Fibroblast of lung (primary cell): ENCODE measurements around the gene CCNG2. TPM values are rescaled to one million over a fixed set of nuclear protein-coding genes. Genes with fewer than 3 reads are reported as not detected.

Source experiments
- DNase-seq, 2 donors: peaks; one replicate each; pipeline versions ENCODE4 v3.0.0 to v3.0.0-alpha.2; 2010; ENCODE audit warnings: low read depth in 2 of 2
- H2AFZ ChIP-seq: 2 replicates; pipeline ENCODE4 v1.5.1; 2012; ENCODE audit warnings: low read length, control low read depth, inconsistent platforms
- H3K27ac ChIP-seq: 2 replicates; pipeline ENCODE4 v1.5.1; 2011; ENCODE audit warnings: low read length, control low read depth; ENCODE audit not compliant: insufficient read depth
- H3K27me3 ChIP-seq: 2 replicates; pipeline ENCODE4 v1.5.1; 2011; ENCODE audit warnings: mild to moderate bottlenecking, low read length; ENCODE audit not compliant: control insufficient read depth, insufficient read depth
- H3K36me3 ChIP-seq: 2 replicates; pipeline ENCODE4 v1.5.1; 2011; ENCODE audit warnings: low read length; ENCODE audit not compliant: control insufficient read depth, insufficient read depth
- H3K4me1 ChIP-seq: 2 replicates; pipeline ENCODE4 v1.5.1; 2011; ENCODE audit warnings: low read length; ENCODE audit not compliant: control insufficient read depth, insufficient read depth; ENCODE audit errors: extremely low read depth
- H3K4me2 ChIP-seq: 2 replicates; pipeline ENCODE4 v1.5.1; 2011; ENCODE audit warnings: low read length, control low read depth; ENCODE audit not compliant: insufficient read depth; ENCODE audit errors: extremely low read depth
- H3K4me3 ChIP-seq, 4 experiments: fragments of 200-600 bp in 1 of 4; sonication (generic) in 1 of 4; replicated peaks in 1 of 4; 2 replicates each; pipeline ENCODE4 v1.5.1; 2011 to 2016; ENCODE audit warnings: low read length in 4 of 4, low read depth in 3 of 4, mild to moderate bottlenecking in 3 of 4, control low read depth in 2 of 4, inconsistent platforms in 1 of 4, mixed read lengths in 1 of 4; ENCODE audit not compliant: insufficient read depth in 1 of 4; ENCODE audit errors: control extremely low read depth in 1 of 4
- H3K79me2 ChIP-seq: 2 replicates; pipeline ENCODE4 v1.5.1; 2012; ENCODE audit warnings: mild to moderate bottlenecking, low read length, inconsistent platforms; ENCODE audit not compliant: control insufficient read depth, insufficient read depth
- H3K9ac ChIP-seq: 2 replicates; pipeline ENCODE4 v1.5.1; 2011; ENCODE audit warnings: mild to moderate bottlenecking, low read length, control low read depth; ENCODE audit not compliant: insufficient read depth
- H3K9me3 ChIP-seq: 2 replicates; pipeline ENCODE4 v1.5.1; 2012; ENCODE audit warnings: low read depth, low read length; ENCODE audit not compliant: control insufficient read depth, insufficient read depth
- H4K20me1 ChIP-seq: 2 replicates; pipeline ENCODE4 v1.5.1; 2011; ENCODE audit warnings: low read length; ENCODE audit not compliant: control insufficient read depth, insufficient read depth; ENCODE audit errors: extremely low read depth
- EZH2 ChIP-seq: IDR thresholded peaks from 2 replicates; pipeline ENCODE4 v1.5.1; 2012; ENCODE audit warnings: low read length, control low read depth, mild to moderate bottlenecking; ENCODE audit errors: missing control alignments
- polyA plus RNA-seq, 2 donors: library from polyadenylated mRNA; depleted of rRNA in 1 of 2; stranded (reverse) in 1 of 2; unstranded in 1 of 2; fragments of >200 nt; gene quantifications; 2 replicates each; pipeline ENCODE4 v1.2.1, GENCODE V29; 2011 to 2012; ENCODE audit warnings: missing spikeins in 1 of 2
- total RNA-seq: library from RNA; depleted of rRNA; stranded (reverse); fragments of >200 nt; gene quantifications from 2 replicates; pipeline ENCODE4 v1.2.1, GENCODE V29; 2014
- TF ChIP-seq, protein P1 (sequence below), 2 donors: IDR thresholded peaks in 1 of 2; conservative IDR thresholded peaks in 1 of 2; 1 replicate in 1 of 2; 2 replicates in 1 of 2; pipeline ENCODE4 v1.5.1; 2011 to 2012; ENCODE audit warnings: low read length in 2 of 2, control low read depth in 1 of 2, inconsistent platforms in 1 of 2, low read depth in 1 of 2, mild to moderate bottlenecking in 1 of 2

CCNG2 gene
- total and polyA plus RNA-seq, 2 donors (not counting 1 experiment from before 2014, with no cell fraction given) = 20.1 to 30.3 TPM

DNA sequence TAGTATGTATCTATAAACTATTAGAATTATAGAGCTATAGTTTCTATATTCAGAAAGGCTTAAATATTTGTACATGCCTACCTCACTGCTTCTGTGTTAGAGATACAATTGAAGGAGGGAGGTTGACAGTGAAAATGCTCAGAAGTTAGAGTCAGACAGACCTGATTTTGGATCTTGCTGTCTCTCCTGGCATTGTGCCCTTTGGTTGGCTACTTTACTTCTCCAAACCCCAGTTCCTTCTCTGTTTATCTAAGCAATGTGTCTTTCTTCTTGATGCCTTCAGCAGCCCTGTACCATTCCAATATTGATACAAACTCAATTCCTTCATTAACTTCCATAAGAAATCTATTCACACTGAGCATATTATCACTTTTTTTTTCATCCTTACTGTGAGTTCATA lies 28.7 kb downstream of the CCNG2 start:
- no peak for DNase-seq
- no peak overlapping the region for H2AFZ ChIP-seq
- no peak overlapping the region for H3K9ac ChIP-seq
- no peaks in the 10 kb centered on the region for H3K36me3 ChIP-seq
- H3K79me2 ChIP-seq = no peaks in the 10 kb centered on the region
- H3K4me1 ChIP-seq = no peaks in the 10 kb centered on the region
- TF ChIP-seq EZH2 = no peak
- TF ChIP-seq, protein P1, sequence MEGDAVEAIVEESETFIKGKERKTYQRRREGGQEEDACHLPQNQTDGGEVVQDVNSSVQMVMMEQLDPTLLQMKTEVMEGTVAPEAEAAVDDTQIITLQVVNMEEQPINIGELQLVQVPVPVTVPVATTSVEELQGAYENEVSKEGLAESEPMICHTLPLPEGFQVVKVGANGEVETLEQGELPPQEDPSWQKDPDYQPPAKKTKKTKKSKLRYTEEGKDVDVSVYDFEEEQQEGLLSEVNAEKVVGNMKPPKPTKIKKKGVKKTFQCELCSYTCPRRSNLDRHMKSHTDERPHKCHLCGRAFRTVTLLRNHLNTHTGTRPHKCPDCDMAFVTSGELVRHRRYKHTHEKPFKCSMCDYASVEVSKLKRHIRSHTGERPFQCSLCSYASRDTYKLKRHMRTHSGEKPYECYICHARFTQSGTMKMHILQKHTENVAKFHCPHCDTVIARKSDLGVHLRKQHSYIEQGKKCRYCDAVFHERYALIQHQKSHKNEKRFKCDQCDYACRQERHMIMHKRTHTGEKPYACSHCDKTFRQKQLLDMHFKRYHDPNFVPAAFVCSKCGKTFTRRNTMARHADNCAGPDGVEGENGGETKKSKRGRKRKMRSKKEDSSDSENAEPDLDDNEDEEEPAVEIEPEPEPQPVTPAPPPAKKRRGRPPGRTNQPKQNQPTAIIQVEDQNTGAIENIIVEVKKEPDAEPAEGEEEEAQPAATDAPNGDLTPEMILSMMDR (conservative IDR thresholded peaks at IDR 0.05 in 1 of 2, IDR thresholded peaks at IDR 0.05 in 1 of 2; ENCODE audit: low read depth in 1 of 2, low read length in 2 of 2) = no peak
- peaks cover 12% of the 10 kb centered on the region for H3K27me3 ChIP-seq
- H3K4me3 ChIP-seq = no peak overlapping the region
- no peaks in the 10 kb centered on the region for H3K9me3 ChIP-seq
- no peaks in the 10 kb centered on the region for H4K20me1 ChIP-seq
- no peak overlapping the region for H3K4me2 ChIP-seq
- no peak overlapping the region for H3K27ac ChIP-seq

DNA sequence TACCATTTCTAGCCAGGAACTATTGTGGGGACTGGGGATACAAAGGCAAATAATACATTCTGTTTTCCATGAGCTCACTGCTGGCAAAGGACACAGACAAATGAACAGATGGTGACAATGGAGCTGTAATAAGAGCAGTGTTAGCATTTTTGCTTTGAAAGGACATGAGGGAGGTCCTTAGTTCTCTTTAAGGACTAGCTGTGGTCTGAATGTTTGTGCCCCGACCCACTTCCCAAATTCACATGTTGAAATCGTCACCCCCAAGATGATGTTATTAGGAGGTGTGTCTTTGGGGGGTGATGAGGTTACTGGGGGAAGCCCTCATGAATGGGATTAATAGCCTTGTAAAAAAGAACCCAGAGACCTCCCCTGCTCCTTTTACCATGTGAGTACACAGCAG lies 30.3 kb downstream of the CCNG2 start:
- DNase-seq = no peak
- no peak overlapping the region for H3K27ac ChIP-seq
- no peak overlapping the region for H3K9ac ChIP-seq
- H3K36me3 ChIP-seq = no peaks in the 10 kb centered on the region
- no peaks in the 10 kb centered on the region for H3K79me2 ChIP-seq
- no peaks in the 10 kb centered on the region for H4K20me1 ChIP-seq
- H3K9me3 ChIP-seq = no peaks in the 10 kb centered on the region
- peaks cover 11% of the 10 kb centered on the region for H3K27me3 ChIP-seq
- no peak overlapping the region for H3K4me2 ChIP-seq
- no peak overlapping the region for H3K4me3 ChIP-seq
- TF ChIP-seq EZH2 = no peak
- TF ChIP-seq, protein P1 (conservative IDR thresholded peaks at IDR 0.05 in 1 of 2, IDR thresholded peaks at IDR 0.05 in 1 of 2; ENCODE audit: low read depth in 1 of 2, low read length in 2 of 2) = no peak
- H2AFZ ChIP-seq = no peak overlapping the region
- no peaks in the 10 kb centered on the region for H3K4me1 ChIP-seq

DNA sequence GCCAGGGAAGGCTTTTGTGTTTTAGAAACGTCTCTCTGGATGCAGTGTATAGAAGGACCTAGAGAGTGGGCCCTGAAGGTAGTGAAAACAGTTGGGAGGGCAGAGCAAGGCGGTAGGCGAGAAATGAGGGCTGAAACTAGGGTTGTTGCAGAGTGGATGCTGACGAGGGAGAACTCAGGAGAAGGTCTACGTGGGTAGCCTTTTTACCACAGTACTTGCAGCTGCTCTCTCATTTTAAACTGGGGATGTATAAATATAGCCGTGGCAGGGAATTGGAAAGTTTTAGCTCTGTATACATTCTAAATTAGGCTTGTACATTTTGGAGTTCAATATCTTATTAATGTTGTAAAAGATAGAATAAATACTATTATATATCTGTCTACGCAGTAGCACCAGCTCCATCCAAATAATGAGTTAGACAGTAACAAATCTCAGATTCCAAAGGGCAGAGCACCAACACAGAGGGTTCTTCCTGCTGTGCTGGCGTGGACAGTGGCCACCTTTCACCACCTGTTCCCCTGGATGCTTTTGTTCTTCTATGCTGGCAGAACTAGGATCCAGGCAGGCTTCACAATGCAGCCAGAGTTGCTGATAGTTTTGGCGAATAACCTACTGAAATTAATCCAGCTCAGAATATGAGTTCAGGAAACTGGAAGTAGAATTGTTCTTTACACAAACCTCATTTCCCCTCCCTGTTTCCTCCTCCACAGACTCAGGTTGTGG lies 31.7 kb downstream of the CCNG2 start:
- no peaks in the 10 kb centered on the region for H3K9me3 ChIP-seq
- no peak overlapping the region for H3K4me2 ChIP-seq
- H3K27me3 ChIP-seq = peaks cover 6% of the 10 kb centered on the region
- no peaks in the 10 kb centered on the region for H3K4me1 ChIP-seq
- TF ChIP-seq, protein P1 (conservative IDR thresholded peaks at IDR 0.05 in 1 of 2, IDR thresholded peaks at IDR 0.05 in 1 of 2; ENCODE audit: low read depth in 1 of 2, low read length in 2 of 2) = no peak
- no peak for TF ChIP-seq EZH2
- H3K27ac ChIP-seq = no peak overlapping the region
- no peaks in the 10 kb centered on the region for H3K36me3 ChIP-seq
- H3K79me2 ChIP-seq = no peaks in the 10 kb centered on the region
- no peak overlapping the region for H3K9ac ChIP-seq
- no peaks in the 10 kb centered on the region for H4K20me1 ChIP-seq
- H2AFZ ChIP-seq = no peak overlapping the region
- H3K4me3 ChIP-seq = no peak overlapping the region
- no peak for DNase-seq
